ENCODE data around the gene SLAMF1. TPM values are rescaled to one million over a fixed set of nuclear protein-coding genes. Genes with fewer than 3 reads are reported as not detected.

SLAMF1 gene
- total and polyA plus RNA-seq, 2 of the 13 experiments (the other 11 are each of a cell fraction or from before 2014, with no cell fraction given), result not detected

GRCh38 chr1:160658162-160658813 lies 11.4 kb upstream of the SLAMF1 start:
- no peak overlapping the region for H2AFZ ChIP-seq (ENCODE audit: low read length)
- intact Hi-C loops (cut with micrococcal nuclease; ENCODE audit: unreplicated experiment), result no loop called here
- H3K9me3 ChIP-seq (ENCODE audit: low read length), result no peaks in the 10 kb centered on the region
- H4K20me1 ChIP-seq (ENCODE audit: insufficient read depth, low read length), result no peaks in the 10 kb centered on the region; the same call in 1 of the 2 replicates
- H3K4me1 ChIP-seq (ENCODE audit: insufficient read depth, low read length), result no peaks in the 10 kb centered on the region
- ChIA-PET CTCF (ENCODE audit: low intra/inter-chr PET ratio, low total read pairs) (no interaction called here), POLR2A (no interaction called here)
- FAIRE-seq (no peak), ATAC-seq (no peak), DNase-seq (ENCODE audit: low spot score) (no peak)
- no peak overlapping the region for H3K9ac ChIP-seq (ENCODE audit: insufficient read depth, low read depth, low read length)
- H3K27me3 ChIP-seq (ENCODE audit: control insufficient read depth in 1 of 2, insufficient read depth in 2 of 2, low read length in 2 of 2), result no peaks in the 10 kb centered on the region; a peak in 1 of 5 replicates
- H3K36me3 ChIP-seq (replicated peaks in 1 of 2; ENCODE audit: control insufficient read depth in 1 of 2, insufficient read depth in 2 of 2, low read length in 2 of 2), result no peaks in the 10 kb centered on the region
- no peak overlapping the region for H3K4me3 ChIP-seq (replicated peaks in 1 of 3; ENCODE audit: insufficient read depth in 1 of 3, low read depth in 2 of 3, low read length in 3 of 3)
- no peaks in the 10 kb centered on the region for H3K79me2 ChIP-seq (ENCODE audit: insufficient read depth, low read length)
- H3K4me2 ChIP-seq (ENCODE audit: low read depth, low read length), result no peak overlapping the region
- no peak overlapping the region for H3K27ac ChIP-seq (ENCODE audit: extremely low read length, insufficient read depth, low read length)
- TF ChIP-seq SYNCRIP (IDR thresholded peaks at IDR 0.05; ENCODE audit: insufficient read depth, low read depth, low read length) (no peak), ZC3H13 (CRISPR knock-in tag; IDR thresholded peaks at IDR 0.05) (no peak), ZNF124 (CRISPR knock-in tag; IDR thresholded peaks at IDR 0.05) (no peak), KLF9 (CRISPR knock-in tag; IDR thresholded peaks at IDR 0.05; ENCODE audit: low read depth) (no peak), SRSF9 (IDR thresholded peaks at IDR 0.05; ENCODE audit: borderline replicate concordance, insufficient read depth, low read depth, low read length, poor library complexity, severe bottlenecking) (no peak), ZNF180 (CRISPR knock-in tag; IDR thresholded peaks at IDR 0.05; ENCODE audit: borderline replicate concordance, low read depth) (no peak), HINFP (CRISPR knock-in tag; IDR thresholded peaks at IDR 0.05; ENCODE audit: low read depth) (no peak), TBX2 (CRISPR knock-in tag; IDR thresholded peaks at IDR 0.05; ENCODE audit: borderline replicate concordance) (no peak), FUBP1 (CRISPR knock-in tag; IDR thresholded peaks at IDR 0.05; ENCODE audit: borderline replicate concordance) (no peak)
- WGBS (ENCODE audit: low lambda C conversion rate), result 49% methylated on average over 8 of the region's 8 CpGs
- in situ Hi-C loops (cut with HindIII; ENCODE audit: extremely low pct_ligation_motif_present, low pct_unique_long_range_greater_than_20kb), result no loop called here
- BruUV-seq (replicated peaks), result no TSS peak
